ENCODE measurements around the gene FANCB.
A peak's percentile ranks its signal among the peaks of the same experiment; 100 is the strongest.

The FANCB gene

GRCh38 chrX:14884714-14885113, 11.8 kb upstream of the FANCB start:
- TF ChIP-seq CTCF (conservative IDR thresholded peaks at IDR 0.05; ENCODE audit: low read depth, low read length) = no peak
- no peak for DNase-seq (ENCODE audit: low read depth)
- H3K4me3 ChIP-seq (ENCODE audit: low read depth, low read length) = no peak overlapping the region

GRCh38 chrX:14883826-14884225, 11.0 kb upstream of the FANCB start:
- no peak for TF ChIP-seq CTCF (conservative IDR thresholded peaks at IDR 0.05; ENCODE audit: low read depth, low read length)
- DNase-seq (ENCODE audit: low read depth) = no peak
- H3K4me3 ChIP-seq (ENCODE audit: low read depth, low read length) = no peak overlapping the region

- H3K4me3 ChIP-seq (ENCODE audit: low read depth, low read length) = no peak overlapping the region
- DNase-seq (ENCODE audit: low read depth) = no peak
- TF ChIP-seq CTCF (conservative IDR thresholded peaks at IDR 0.05; ENCODE audit: low read depth, low read length) = no peak
Observed at GRCh38 chrX:14875624-14876023, 2.8 kb upstream of the FANCB start.

GRCh38 chrX:14873676-14874049, 794 bp upstream of the FANCB start:
- DNase-seq (ENCODE audit: low read depth) = no peak
- H3K4me3 ChIP-seq (ENCODE audit: low read depth, low read length) = peak overlapping the region; percentile 78
- no peak for TF ChIP-seq CTCF (conservative IDR thresholded peaks at IDR 0.05; ENCODE audit: low read depth, low read length)

GRCh38 chrX:14872355-14872754, 514 bp downstream of the FANCB start:
- no peak for TF ChIP-seq CTCF (conservative IDR thresholded peaks at IDR 0.05; ENCODE audit: low read depth, low read length)
- H3K4me3 ChIP-seq (ENCODE audit: low read depth, low read length) = peak overlapping the region; percentile 73
- DNase-seq (ENCODE audit: low read depth) = no peak

GRCh38 chrX:14871767-14872166, 1.1 kb downstream of the FANCB start:
- DNase-seq (ENCODE audit: low read depth) = no peak
- no peak for TF ChIP-seq CTCF (conservative IDR thresholded peaks at IDR 0.05; ENCODE audit: low read depth, low read length)
- H3K4me3 ChIP-seq (ENCODE audit: low read depth, low read length) = no peak overlapping the region

GRCh38 chrX:14865201-14865600, 7.7 kb downstream of the FANCB start:
- no peak overlapping the region for H3K4me3 ChIP-seq (ENCODE audit: low read depth, low read length)
- TF ChIP-seq CTCF (conservative IDR thresholded peaks at IDR 0.05; ENCODE audit: low read depth, low read length) = no peak
- DNase-seq (ENCODE audit: low read depth) = peak; percentile 55
